Measurements from ENCODE around the gene CCDC122. TPM values are rescaled to one million over a fixed set of nuclear protein-coding genes. Genes with fewer than 3 reads are reported as not detected.
A peak's percentile ranks its signal among the peaks of the same experiment; 100 is the strongest.

Gene CCDC122
- total RNA-seq, 1 donor from 2014 or later = 6.7 TPM

GRCh38 chr13:43916828-43917227 is 37.3 kb upstream of the CCDC122 start:
- H3K27me3 ChIP-seq (ENCODE audit: insufficient read depth, low read length) = no peaks in the 10 kb centered on the region
- H3K4me3 Mint-ChIP-seq (ENCODE audit: unreplicated experiment) = no peak overlapping the region
- no peaks in the 10 kb centered on the region for H3K36me3 ChIP-seq (ENCODE audit: insufficient read depth, low read length)
- DNase-seq (ENCODE audit: low read depth) (peak; percentile 14), FAIRE-seq (no peak)
- no peak overlapping the region for H3K4me3 ChIP-seq (ENCODE audit: insufficient read depth, low read depth, low read length)
- no peak overlapping the region for H3K4me2 ChIP-seq (ENCODE audit: low read length)
- no peak for TF ChIP-seq EZH2 (IDR thresholded peaks at IDR 0.05; ENCODE audit: insufficient read depth, low read length)
- no peak for TF ChIP-seq CTCF (IDR thresholded peaks at IDR 0.05; ENCODE audit: insufficient read depth, low read depth, low read length)
- H3K4me1 Mint-ChIP-seq (ENCODE audit: low read depth, unreplicated experiment) = peaks cover 1% of the 10 kb centered on the region
- H4K20me1 ChIP-seq (ENCODE audit: insufficient read depth, low read length) = no peaks in the 10 kb centered on the region
- H3K27me3 Mint-ChIP-seq (ENCODE audit: low read depth, unreplicated experiment) = peaks cover 9% of the 10 kb centered on the region
- H3K4me1 ChIP-seq (ENCODE audit: insufficient read depth, low read length) = no peaks in the 10 kb centered on the region
- H3K9ac ChIP-seq (ENCODE audit: low read length) = no peak overlapping the region
- no peaks in the 10 kb centered on the region for H3K9me3 Mint-ChIP-seq (ENCODE audit: unreplicated experiment)
- H3K79me2 ChIP-seq (ENCODE audit: insufficient read depth, low read length) = no peaks in the 10 kb centered on the region
- no peaks in the 10 kb centered on the region for H3K36me3 Mint-ChIP-seq (ENCODE audit: low read depth, unreplicated experiment)
- no peak overlapping the region for H3K27ac ChIP-seq (ENCODE audit: low read depth, low read length)
- H3K9me3 ChIP-seq (ENCODE audit: insufficient read depth, low read depth, low read length) = no peaks in the 10 kb centered on the region
- no peak overlapping the region for H3K27ac Mint-ChIP-seq (ENCODE audit: unreplicated experiment)
- H2AFZ ChIP-seq (ENCODE audit: low read depth, low read length) = no peak overlapping the region

GRCh38 chr13:43915451-43915850 is 35.9 kb upstream of the CCDC122 start:
- Histone ChIP-seq H3K4me1 (ENCODE audit: insufficient read depth, low read length) (no peaks in the 10 kb centered on the region), H3K9me3 (ENCODE audit: insufficient read depth, low read depth, low read length) (no peaks in the 10 kb centered on the region), H4K20me1 (ENCODE audit: insufficient read depth, low read length) (no peaks in the 10 kb centered on the region), H3K36me3 (ENCODE audit: insufficient read depth, low read length) (no peaks in the 10 kb centered on the region), H3K27me3 (ENCODE audit: insufficient read depth, low read length) (no peaks in the 10 kb centered on the region), H3K4me3 (ENCODE audit: insufficient read depth, low read depth, low read length) (no peak overlapping the region), H3K27ac (ENCODE audit: low read depth, low read length) (no peak overlapping the region), H3K9ac (ENCODE audit: low read length) (no peak overlapping the region), H2AFZ (ENCODE audit: low read depth, low read length) (no peak overlapping the region), H3K4me2 (ENCODE audit: low read length) (no peak overlapping the region), H3K79me2 (ENCODE audit: insufficient read depth, low read length) (no peaks in the 10 kb centered on the region)
- no peak for TF ChIP-seq CTCF (IDR thresholded peaks at IDR 0.05; ENCODE audit: insufficient read depth, low read depth, low read length)
- TF ChIP-seq EZH2 (IDR thresholded peaks at IDR 0.05; ENCODE audit: insufficient read depth, low read length) = no peak
- no peak overlapping the region for H3K4me3 Mint-ChIP-seq (ENCODE audit: unreplicated experiment)
- FAIRE-seq (no peak), DNase-seq (ENCODE audit: low read depth) (peak; percentile 67)
- H3K27ac Mint-ChIP-seq (ENCODE audit: unreplicated experiment) = no peak overlapping the region
- peaks cover 5% of the 10 kb centered on the region for H3K27me3 Mint-ChIP-seq (ENCODE audit: low read depth, unreplicated experiment)
- no peaks in the 10 kb centered on the region for H3K9me3 Mint-ChIP-seq (ENCODE audit: unreplicated experiment)
- peaks cover 1% of the 10 kb centered on the region for H3K4me1 Mint-ChIP-seq (ENCODE audit: low read depth, unreplicated experiment)
- H3K36me3 Mint-ChIP-seq (ENCODE audit: low read depth, unreplicated experiment) = no peaks in the 10 kb centered on the region

GRCh38 chr13:43911871-43912270 is 32.3 kb upstream of the CCDC122 start:
- DNase-seq (ENCODE audit: low read depth) (no peak), FAIRE-seq (no peak)
- no peaks in the 10 kb centered on the region for H3K79me2 ChIP-seq (ENCODE audit: insufficient read depth, low read length)
- H3K9ac ChIP-seq (ENCODE audit: low read length) = no peak overlapping the region
- no peak overlapping the region for H2AFZ ChIP-seq (ENCODE audit: low read depth, low read length)
- H3K36me3 ChIP-seq (ENCODE audit: insufficient read depth, low read length) = no peaks in the 10 kb centered on the region
- peaks cover 11% of the 10 kb centered on the region for H3K4me1 ChIP-seq (ENCODE audit: insufficient read depth, low read length)
- TF ChIP-seq EZH2 (IDR thresholded peaks at IDR 0.05; ENCODE audit: insufficient read depth, low read length) (no peak), CTCF (IDR thresholded peaks at IDR 0.05; ENCODE audit: insufficient read depth, low read depth, low read length) (no peak)
- Mint-ChIP-seq H3K4me3 (ENCODE audit: unreplicated experiment) (no peak overlapping the region), H3K27ac (ENCODE audit: unreplicated experiment) (no peak overlapping the region), H3K9me3 (ENCODE audit: unreplicated experiment) (no peaks in the 10 kb centered on the region), H3K27me3 (ENCODE audit: low read depth, unreplicated experiment) (peaks cover 5% of the 10 kb centered on the region), H3K4me1 (ENCODE audit: low read depth, unreplicated experiment) (peaks cover 8% of the 10 kb centered on the region), H3K36me3 (ENCODE audit: low read depth, unreplicated experiment) (no peaks in the 10 kb centered on the region)
- no peaks in the 10 kb centered on the region for H3K27me3 ChIP-seq (ENCODE audit: insufficient read depth, low read length)
- H4K20me1 ChIP-seq (ENCODE audit: insufficient read depth, low read length) = no peaks in the 10 kb centered on the region
- H3K27ac ChIP-seq (ENCODE audit: low read depth, low read length) = no peak overlapping the region
- no peak overlapping the region for H3K4me3 ChIP-seq (ENCODE audit: insufficient read depth, low read depth, low read length)
- H3K4me2 ChIP-seq (ENCODE audit: low read length) = no peak overlapping the region
- no peaks in the 10 kb centered on the region for H3K9me3 ChIP-seq (ENCODE audit: insufficient read depth, low read depth, low read length)

Data from astrocyte (in vitro differentiated cells and primary cell).